OCI-LY7 (cell line): ENCODE data around the gene ARIH2.

Experiments used
- EZH2phosphoT487 ChIP-seq: fragments of 200-600 bp; sonication (generic); IDR thresholded peaks from 2 replicates; pipeline ENCODE4 v1.6.1; 2018; ENCODE audit warnings: low read depth, borderline replicate concordance, mild to moderate bottlenecking, mixed run types, antibody characterized with exemption, low read length, moderate library complexity, mixed read lengths
- TF ChIP-seq, protein P1 (sequence below): fragments of 200-600 bp; sonication (generic); conservative IDR thresholded peaks from 2 replicates; pipeline ENCODE4 v1.5.1; 2014; ENCODE audit warnings: mild to moderate bottlenecking, antibody characterized with exemption, low read length, moderate library complexity, mixed read lengths

- TF ChIP-seq, protein P1, sequence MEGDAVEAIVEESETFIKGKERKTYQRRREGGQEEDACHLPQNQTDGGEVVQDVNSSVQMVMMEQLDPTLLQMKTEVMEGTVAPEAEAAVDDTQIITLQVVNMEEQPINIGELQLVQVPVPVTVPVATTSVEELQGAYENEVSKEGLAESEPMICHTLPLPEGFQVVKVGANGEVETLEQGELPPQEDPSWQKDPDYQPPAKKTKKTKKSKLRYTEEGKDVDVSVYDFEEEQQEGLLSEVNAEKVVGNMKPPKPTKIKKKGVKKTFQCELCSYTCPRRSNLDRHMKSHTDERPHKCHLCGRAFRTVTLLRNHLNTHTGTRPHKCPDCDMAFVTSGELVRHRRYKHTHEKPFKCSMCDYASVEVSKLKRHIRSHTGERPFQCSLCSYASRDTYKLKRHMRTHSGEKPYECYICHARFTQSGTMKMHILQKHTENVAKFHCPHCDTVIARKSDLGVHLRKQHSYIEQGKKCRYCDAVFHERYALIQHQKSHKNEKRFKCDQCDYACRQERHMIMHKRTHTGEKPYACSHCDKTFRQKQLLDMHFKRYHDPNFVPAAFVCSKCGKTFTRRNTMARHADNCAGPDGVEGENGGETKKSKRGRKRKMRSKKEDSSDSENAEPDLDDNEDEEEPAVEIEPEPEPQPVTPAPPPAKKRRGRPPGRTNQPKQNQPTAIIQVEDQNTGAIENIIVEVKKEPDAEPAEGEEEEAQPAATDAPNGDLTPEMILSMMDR, result no peak
- TF ChIP-seq EZH2phosphoT487, result no peak
Measured at GRCh38 chr3:48989126-48989795, 70.6 kb downstream of the ARIH2 start.
